Tibial artery (tissue), 4 donors: ENCODE results near the gene PTGDR2.

ENCODE experiments used
- DNase-seq, 2 donors: peaks; one replicate each; pipeline ENCODE4 v3.0.0-alpha.2; 2019
- H3K27ac ChIP-seq, 2 donors: fragments of 200-600 bp; sonication (generic) in 1 of 2; 1 replicate in 1 of 2; 2 replicates in 1 of 2; pipeline ENCODE4 v1.5.1; 2018 to 2019; ENCODE audit warnings: mild to moderate bottlenecking in 1 of 2
- H3K27me3 ChIP-seq, 2 donors: fragments of 200-600 bp; sonication (generic) in 1 of 2; one replicate each; pipeline versions ENCODE4 v1.5.1 to v1.6.0; 2016 to 2019
- H3K36me3 ChIP-seq, 3 donors: fragments of 200-600 bp; sonication (generic) in 2 of 3; one replicate each; pipeline ENCODE4 v1.5.1; 2016 to 2019; ENCODE audit warnings: mild to moderate bottlenecking in 2 of 3
- H3K4me1 ChIP-seq, 4 donors: fragments of 200-600 bp; sonication (generic) in 2 of 4; 1 replicate in 3 of 4; 2 replicates in 1 of 4; pipeline ENCODE4 v1.5.1; 2016 to 2019
- H3K4me3 ChIP-seq, 2 donors: fragments of 200-600 bp; sonication (generic) in 1 of 2; 1 replicate in 1 of 2; 2 replicates in 1 of 2; pipeline ENCODE4 v1.5.1; 2018 to 2019; ENCODE audit warnings: mild to moderate bottlenecking in 2 of 2
- H3K9me3 ChIP-seq, 3 donors: fragments of 200-600 bp; sonication (generic) in 1 of 3; one replicate each; pipeline ENCODE4 v1.5.1; 2016 to 2019
- intact Hi-C: fragments of 100-400 bp; cut with DNase I; formaldehyde crosslinking; loops from one replicate; pipeline ENCODE4 v1.15.0; 2023; ENCODE audit warnings: low total_unique reads
- TF ChIP-seq, protein P1 (sequence below), 2 experiments: fragments of 200-600 bp in 1 of 2; fragments of 450-650 bp in 1 of 2; IDR thresholded peaks; one replicate each; pipeline ENCODE4 v1.5.1; 2017 to 2019; ENCODE audit warnings: antibody characterized with exemption in 2 of 2, mild to moderate bottlenecking in 1 of 2, moderate library complexity in 1 of 2

Gene PTGDR2

GRCh38 chr11:60838132-60838531, 17.6 kb downstream of the PTGDR2 start:
- Histone ChIP-seq H3K4me3 (no peak overlapping the region), H3K9me3 (no peaks in the 10 kb centered on the region), H3K4me1 (peaks cover 0 to 23% (median 17%) of the 10 kb centered on the region in 4 donors), H3K27me3 (no peaks in the 10 kb centered on the region), H3K36me3 (no peaks in the 10 kb centered on the region), H3K27ac (no peak overlapping the region)
- TF ChIP-seq, protein P1, sequence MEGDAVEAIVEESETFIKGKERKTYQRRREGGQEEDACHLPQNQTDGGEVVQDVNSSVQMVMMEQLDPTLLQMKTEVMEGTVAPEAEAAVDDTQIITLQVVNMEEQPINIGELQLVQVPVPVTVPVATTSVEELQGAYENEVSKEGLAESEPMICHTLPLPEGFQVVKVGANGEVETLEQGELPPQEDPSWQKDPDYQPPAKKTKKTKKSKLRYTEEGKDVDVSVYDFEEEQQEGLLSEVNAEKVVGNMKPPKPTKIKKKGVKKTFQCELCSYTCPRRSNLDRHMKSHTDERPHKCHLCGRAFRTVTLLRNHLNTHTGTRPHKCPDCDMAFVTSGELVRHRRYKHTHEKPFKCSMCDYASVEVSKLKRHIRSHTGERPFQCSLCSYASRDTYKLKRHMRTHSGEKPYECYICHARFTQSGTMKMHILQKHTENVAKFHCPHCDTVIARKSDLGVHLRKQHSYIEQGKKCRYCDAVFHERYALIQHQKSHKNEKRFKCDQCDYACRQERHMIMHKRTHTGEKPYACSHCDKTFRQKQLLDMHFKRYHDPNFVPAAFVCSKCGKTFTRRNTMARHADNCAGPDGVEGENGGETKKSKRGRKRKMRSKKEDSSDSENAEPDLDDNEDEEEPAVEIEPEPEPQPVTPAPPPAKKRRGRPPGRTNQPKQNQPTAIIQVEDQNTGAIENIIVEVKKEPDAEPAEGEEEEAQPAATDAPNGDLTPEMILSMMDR (IDR thresholded peaks at IDR 0.05) = no peak
- no peak for DNase-seq
- intact Hi-C loops = no loop called here

- Histone ChIP-seq H3K27ac (no peak overlapping the region), H3K4me1 (peaks cover 0 to 14% (median 11%) of the 10 kb centered on the region in 4 donors), H3K36me3 (no peaks in the 10 kb centered on the region), H3K4me3 (no peak overlapping the region), H3K9me3 (no peaks in the 10 kb centered on the region), H3K27me3 (peaks cover 0 to under 1% of the 10 kb centered on the region in 2 donors)
- TF ChIP-seq, protein P1 (IDR thresholded peaks at IDR 0.05) = no peak
- no peak for DNase-seq
- intact Hi-C loops = no loop called here
Observed at GRCh38 chr11:60836866-60837515, 18.8 kb downstream of the PTGDR2 start.

GRCh38 chr11:60835534-60835846, 20.3 kb downstream of the PTGDR2 start:
- no peak for DNase-seq
- no peak overlapping the region for H3K4me3 ChIP-seq
- peaks cover 0 to 7% of the 10 kb centered on the region in 2 donors for H3K27me3 ChIP-seq
- intact Hi-C loops = no loop called here
- peaks cover 0 to 2% (median under 1%) of the 10 kb centered on the region in 4 donors for H3K4me1 ChIP-seq
- no peaks in the 10 kb centered on the region for H3K9me3 ChIP-seq
- TF ChIP-seq, protein P1 (IDR thresholded peaks at IDR 0.05) = no peak
- no peaks in the 10 kb centered on the region for H3K36me3 ChIP-seq
- no peak overlapping the region for H3K27ac ChIP-seq

DNA sequence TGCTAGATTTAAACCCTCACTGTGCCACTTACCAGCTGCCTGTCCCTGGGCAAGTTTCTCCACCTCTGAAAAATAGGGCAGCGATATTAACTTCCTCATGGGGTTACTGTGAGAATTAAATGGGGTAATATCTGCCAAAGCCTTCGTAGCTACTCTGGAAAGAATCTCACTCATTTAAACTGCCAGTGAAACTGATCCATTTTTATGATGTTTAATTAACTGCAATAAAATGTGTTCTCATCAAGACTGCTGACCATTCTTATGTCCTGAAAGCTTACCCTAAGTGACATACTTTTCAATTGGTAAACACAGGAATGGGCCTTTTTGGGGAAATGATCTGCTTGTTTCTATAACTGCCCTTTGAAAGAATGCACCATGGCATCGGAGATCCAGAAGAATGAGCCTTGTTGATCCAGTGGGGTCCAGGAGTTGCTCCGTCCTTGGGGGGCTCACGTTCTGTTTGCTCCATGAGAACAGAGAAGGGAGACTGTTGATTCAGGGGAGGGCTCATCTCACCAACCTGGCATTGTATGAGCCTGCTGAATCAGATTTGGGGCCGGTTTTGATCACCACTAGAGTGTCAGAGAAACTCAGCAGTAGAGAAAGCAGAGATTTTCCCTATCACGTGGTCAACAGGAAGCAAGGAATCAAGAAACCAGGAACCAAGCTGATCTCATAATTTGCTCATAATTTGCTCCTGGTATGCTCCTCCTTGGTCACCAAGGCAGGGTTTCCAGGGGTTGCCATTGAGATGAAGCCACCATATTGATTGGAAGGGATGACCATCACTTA, 20.8 kb downstream of the PTGDR2 start:
- TF ChIP-seq, protein P1 (IDR thresholded peaks at IDR 0.05) = no peak
- H3K27me3 ChIP-seq = peaks cover 0 to 7% of the 10 kb centered on the region in 2 donors
- no peak for DNase-seq
- no peaks in the 10 kb centered on the region for H3K9me3 ChIP-seq
- no peak overlapping the region for H3K27ac ChIP-seq
- no peaks in the 10 kb centered on the region for H3K36me3 ChIP-seq
- intact Hi-C loops = loop anchor here (5.0 kb wide), 1 partner anchor 352 kb away; no protein-coding TSS in a partner anchor
- H3K4me1 ChIP-seq = no peaks in the 10 kb centered on the region
- H3K4me3 ChIP-seq = no peak overlapping the region

DNA sequence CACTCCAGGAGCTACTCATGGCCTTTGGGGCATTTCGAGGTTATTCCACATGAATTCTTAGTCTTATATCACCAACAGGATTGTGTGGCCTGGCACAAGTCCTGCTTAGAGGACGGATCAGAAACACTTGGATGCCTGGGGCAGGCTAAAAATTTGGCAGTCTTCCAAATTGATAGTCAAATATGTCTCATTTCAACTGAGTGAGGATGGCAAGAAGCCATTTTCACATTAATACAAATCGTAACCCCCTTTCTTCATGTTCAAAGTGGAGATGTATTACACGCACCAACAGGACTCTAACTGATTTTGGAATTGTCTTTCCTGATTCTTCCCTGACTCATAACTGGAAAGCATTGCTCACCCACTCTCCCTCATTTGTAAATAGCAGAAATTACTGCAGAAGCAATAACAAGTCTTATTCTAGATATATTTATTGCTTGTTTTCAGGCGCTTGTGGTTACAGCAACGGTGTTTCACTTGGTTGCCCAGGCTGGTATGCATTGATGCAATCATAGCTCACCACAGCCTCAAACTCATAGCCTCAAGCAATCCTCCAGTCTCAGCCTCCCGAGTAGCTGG, 24.2 kb downstream of the PTGDR2 start:
- no peak overlapping the region for H3K4me3 ChIP-seq
- intact Hi-C loops = loop anchor here (2.0 to 5.0 kb wide), 2 partner anchors 69 to 356 kb away; no protein-coding TSS in a partner anchor
- TF ChIP-seq, protein P1 (IDR thresholded peaks at IDR 0.05) = no peak

More for the DNA sequence above, 24.2 kb downstream of the PTGDR2 start:
- H3K27ac ChIP-seq = no peak overlapping the region
- H3K4me1 ChIP-seq = no peaks in the 10 kb centered on the region
- no peaks in the 10 kb centered on the region for H3K9me3 ChIP-seq
- H3K27me3 ChIP-seq = peaks cover 0 to 7% of the 10 kb centered on the region in 2 donors
- no peaks in the 10 kb centered on the region for H3K36me3 ChIP-seq
- DNase-seq = no peak
